Liver (tissue), 9 donors: ENCODE measurements around the gene SSTR1. TPM values are rescaled to one million over a fixed set of nuclear protein-coding genes. Genes with fewer than 3 reads are reported as not detected.

Experiments
- DNase-seq: peaks from one replicate; pipeline ENCODE4 v3.0.0-alpha.2; 2017; ENCODE audit warnings: low spot score
- H3K27ac ChIP-seq, 2 donors: one replicate each; pipeline ENCODE4 v1.7.0; 2013; ENCODE audit warnings: inconsistent platforms in 2 of 2, low read length in 2 of 2, control low read depth in 1 of 2, low read depth in 1 of 2, mild to moderate bottlenecking in 1 of 2
- H3K27me3 ChIP-seq, 4 donors: one replicate each; pipeline versions ENCODE4 v1.6.1 to v1.7.0; 2013; ENCODE audit warnings: low read length in 3 of 4, inconsistent platforms in 1 of 4, mild to moderate bottlenecking in 1 of 4, moderate library complexity in 1 of 4; ENCODE audit not compliant: control insufficient read depth in 4 of 4, insufficient read depth in 4 of 4
- H3K36me3 ChIP-seq, 4 donors: one replicate each; pipeline versions ENCODE4 v1.6.1 to v1.7.0; 2013; ENCODE audit warnings: low read length in 3 of 4, mild to moderate bottlenecking in 3 of 4, low read depth in 1 of 4, moderate library complexity in 1 of 4; ENCODE audit not compliant: control insufficient read depth in 4 of 4, insufficient read depth in 3 of 4
- H3K4me1 ChIP-seq, 4 donors: one replicate each; pipeline versions ENCODE4 v1.6.1 to v1.7.0; 2013; ENCODE audit warnings: low read length in 3 of 4, mild to moderate bottlenecking in 3 of 4, moderate library complexity in 1 of 4; ENCODE audit not compliant: control insufficient read depth in 4 of 4, insufficient read depth in 4 of 4
- H3K4me3 ChIP-seq, 3 donors: one replicate each; pipeline versions ENCODE4 v1.6.1 to v1.7.0; 2013; ENCODE audit warnings: low read length in 3 of 3, control low read depth in 1 of 3, low read depth in 1 of 3, mild to moderate bottlenecking in 1 of 3
- H3K9ac ChIP-seq, 2 donors: one replicate each; pipeline ENCODE4 v1.7.0; 2013; ENCODE audit warnings: low read length in 2 of 2, mild to moderate bottlenecking in 2 of 2, moderate library complexity in 2 of 2, control low read depth in 1 of 2, low read depth in 1 of 2
- H3K9me3 ChIP-seq, 4 donors: one replicate each; pipeline versions ENCODE4 v1.6.1 to v1.7.0; 2013; ENCODE audit warnings: low read length in 3 of 4; ENCODE audit not compliant: control insufficient read depth in 4 of 4
- ATF3 ChIP-seq: IDR thresholded peaks from 2 replicates; pipeline ENCODE4 v1.6.1; 2016; ENCODE audit warnings: antibody characterized with exemption
- CTCF ChIP-seq: fragments of 150-350 bp; IDR thresholded peaks from 2 replicates; pipeline ENCODE4 v1.5.1; 2017; ENCODE audit warnings: improper control_type of control experiment, low read depth, low read length; ENCODE audit not compliant: missing input control
- EGR1 ChIP-seq, 2 donors: IDR thresholded peaks; 2 replicates each; pipeline ENCODE4 v1.6.1; 2016 to 2018; ENCODE audit warnings: antibody characterized with exemption in 2 of 2, low read depth in 2 of 2
- FOXA1 ChIP-seq: IDR thresholded peaks from 2 replicates; pipeline ENCODE4 v1.6.1; 2016; ENCODE audit warnings: antibody characterized with exemption
- FOXA2 ChIP-seq: IDR thresholded peaks from 2 replicates; pipeline ENCODE4 v1.6.1; 2016; ENCODE audit warnings: antibody characterized with exemption
- GABPA ChIP-seq, 2 donors: IDR thresholded peaks in 1 of 2; conservative IDR thresholded peaks in 1 of 2; 2 replicates each; pipeline ENCODE4 v1.6.1; 2016; ENCODE audit warnings: antibody characterized with exemption in 2 of 2, mild to moderate bottlenecking in 1 of 2, moderate library complexity in 1 of 2
- HNF4A ChIP-seq, 2 donors: conservative IDR thresholded peaks; 2 replicates each; pipeline ENCODE4 v1.6.1; 2016; ENCODE audit warnings: antibody characterized with exemption in 2 of 2, mild to moderate bottlenecking in 2 of 2
- HNF4G ChIP-seq: IDR thresholded peaks from 2 replicates; pipeline ENCODE4 v1.6.1; 2016; ENCODE audit warnings: antibody characterized with exemption
- JUND ChIP-seq, 2 donors: IDR thresholded peaks; 2 replicates each; pipeline ENCODE4 v1.6.1; 2016; ENCODE audit warnings: antibody characterized with exemption in 2 of 2
- MAX ChIP-seq: IDR thresholded peaks from 2 replicates; pipeline ENCODE4 v1.6.1; 2016; ENCODE audit warnings: antibody characterized with exemption
- NR2F2 ChIP-seq: IDR thresholded peaks from 2 replicates; pipeline ENCODE4 v1.6.1; 2016; ENCODE audit warnings: antibody characterized with exemption
- RAD21 ChIP-seq, 2 donors: IDR thresholded peaks; 2 replicates each; pipeline ENCODE4 v1.6.1; 2016; ENCODE audit warnings: antibody characterized with exemption in 2 of 2, mild to moderate bottlenecking in 2 of 2
- REST ChIP-seq: IDR thresholded peaks from 2 replicates; pipeline ENCODE4 v1.6.1; 2016; ENCODE audit warnings: antibody characterized with exemption, mild to moderate bottlenecking
- RXRA ChIP-seq, 2 donors: IDR thresholded peaks; 2 replicates each; pipeline ENCODE4 v1.6.1; 2017 to 2018; ENCODE audit warnings: antibody characterized with exemption in 2 of 2, mild to moderate bottlenecking in 1 of 2
- SP1 ChIP-seq: IDR thresholded peaks from 2 replicates; pipeline ENCODE4 v1.6.1; 2018; ENCODE audit warnings: antibody characterized with exemption, mild to moderate bottlenecking
- TAF1 ChIP-seq: conservative IDR thresholded peaks from 2 replicates; pipeline ENCODE4 v1.6.1; 2016; ENCODE audit warnings: antibody characterized with exemption, mild to moderate bottlenecking
- YY1 ChIP-seq: IDR thresholded peaks from 2 replicates; pipeline ENCODE4 v1.6.1; 2016; ENCODE audit warnings: antibody characterized with exemption, mild to moderate bottlenecking
- ZBTB33 ChIP-seq: IDR thresholded peaks from 2 replicates; pipeline ENCODE4 v1.6.1; 2016; ENCODE audit warnings: antibody characterized with exemption
- WGBS: extraction: QIAGEN DNeasy Blood & Tissue Kit; methylation state at CpG from one replicate; pipeline ENCODE4 v1.1.7; 2013; 5-methylcytosine and 5-hydroxymethylcytosine counted together
- polyA plus RNA-seq, 2 donors: library from polyadenylated mRNA; stranded (reverse) in 1 of 2; unstranded in 1 of 2; fragments of 200-250 nt in 1 of 2; fragments of >200 nt in 1 of 2; fragmentation: Nextera tagmentation in 1 of 2; extraction: Ambion mirVana in 1 of 2; gene quantifications; one replicate each; pipeline versions ENCODE4 v1.2.1 to v1.2.3, GENCODE V29; 2013 to 2015
- total RNA-seq, 2 donors: library from RNA; depleted of rRNA; stranded (reverse); fragments of >200 nt; gene quantifications; one replicate each; pipeline ENCODE4 v1.2.3, GENCODE V29; 2014
- donor health status: healthy.
- donor health status: healthy.
- donor health status: healthy.
- donor health status: healthy.
- donor health status: healthy.

SSTR1 gene
- total RNA-seq = 1 to 10 TPM in 1 of 2 donors, under 1 TPM in 1; 0.23 to 3.2 TPM
- polyA plus RNA-seq = 1 to 10 TPM; 2.1 to 3.6 TPM

- DNase-seq = no peak
- Histone ChIP-seq H3K4me1 (peaks cover 4 to 40% (median 26%) of the 10 kb centered on the region in 4 donors), H3K9me3 (no peaks in the 10 kb centered on the region), H3K36me3 (no peaks in the 10 kb centered on the region), H3K27me3 (no peaks in the 10 kb centered on the region), H3K27ac (peak within 1 kb of the TSS; percentile 89 to 92), H3K9ac (peak within 1 kb of the TSS; percentile 16 to 71), H3K4me3 (peak within 1 kb of the TSS; percentile 64 to 72 (median 72))
- 1% methylated on average over 49 of the region's 49 CpGs for WGBS
- TF ChIP-seq HNF4G = peak; percentile 82
- no peak for TF ChIP-seq CTCF
- TF ChIP-seq RAD21 (IDR thresholded peaks at IDR 0.05) = peak; percentile 34 to 35
- no peak for TF ChIP-seq FOXA1
- TF ChIP-seq ZBTB33 = peak; percentile 64
- no peak for TF ChIP-seq REST
- TF ChIP-seq NR2F2 = no peak
- TF ChIP-seq EGR1 (IDR thresholded peaks at IDR 0.05; ENCODE audit: low read depth in 2 of 2) = no peak
- TF ChIP-seq MAX = peak; percentile 46
- TF ChIP-seq ATF3 = no peak
- TF ChIP-seq GABPA (IDR thresholded peaks at IDR 0.05 in 1 of 2, conservative IDR thresholded peaks at IDR 0.05 in 1 of 2) = no peak
- TF ChIP-seq TAF1 = peak; percentile 53
- peak in 1 of 2 donors; percentile 58 for TF ChIP-seq RXRA (IDR thresholded peaks at IDR 0.05)
- TF ChIP-seq HNF4A (conservative IDR thresholded peaks at IDR 0.05) = peak; percentile 87 to 90
- no peak for TF ChIP-seq FOXA2
- peak; percentile 89 for TF ChIP-seq SP1
- peak; percentile 72 for TF ChIP-seq YY1
- TF ChIP-seq JUND (IDR thresholded peaks at IDR 0.05) = no peak
These were observed at the start of gene SSTR1 for GRCh38 chr14:38207736-38208617. Gene SSTR1 (plus strand): TSS chr14:38207904. CDS start chr14:38209390, 1,486 bp downstream.
